GM21786 (cell line): ENCODE data around the gene LGALS9C.
"Not testable (repeated sequence)": the region's sequence is repeated elsewhere in the genome, so short reads cannot be mapped to it uniquely, and the experiment has no call there.

Experiments used
- ATAC-seq: cut with Tn5 transposase; IDR thresholded peaks from one replicate; pipeline ENCODE4 v1.9.1; 2021; ENCODE audit not compliant: unreplicated experiment

The LGALS9C gene

DNA sequence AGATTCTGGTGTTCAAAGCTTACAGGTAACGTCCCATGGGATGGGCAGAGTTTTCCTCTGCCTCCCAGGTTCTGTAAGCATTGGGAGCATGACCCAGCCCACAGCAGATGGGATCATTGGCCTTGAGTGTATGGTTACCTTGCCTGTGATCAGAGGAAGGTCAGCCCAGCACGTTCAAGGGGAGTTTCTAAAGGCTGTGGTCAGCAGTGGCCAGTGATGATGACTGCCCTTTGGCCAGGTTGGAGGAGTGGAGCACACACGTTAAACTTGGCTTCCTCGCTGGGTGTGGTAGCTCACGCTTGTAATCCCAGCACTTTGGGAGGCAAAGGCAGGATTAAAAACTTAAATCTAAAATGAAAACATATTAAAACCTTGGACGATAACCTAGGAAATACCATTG lies 51.8 kb downstream of the LGALS9C start:
- not testable (repeated sequence) for ATAC-seq

- ATAC-seq: not testable (repeated sequence)
Measured at GRCh38 chr17:18528899-18529500, 52.4 kb downstream of the LGALS9C start.

DNA sequence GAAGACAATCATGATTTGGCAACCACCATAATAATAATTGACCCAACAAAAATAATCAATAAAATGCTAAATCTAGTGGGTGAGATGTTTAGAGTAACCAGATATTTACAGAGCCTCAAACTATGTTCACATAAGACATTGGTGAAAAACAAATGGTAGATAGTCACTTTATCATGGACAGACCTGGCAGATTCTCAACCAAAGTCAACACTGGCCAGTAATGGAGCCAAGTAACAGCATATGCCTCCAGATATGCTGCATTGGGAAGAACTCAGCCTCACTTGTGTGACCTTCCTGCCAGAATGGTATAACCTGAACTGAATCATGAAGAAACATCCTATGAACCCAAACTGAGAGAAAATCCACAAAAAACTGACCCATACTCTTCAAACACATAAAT lies 53.8 kb downstream of the LGALS9C start:
- ATAC-seq: not testable (repeated sequence)

DNA sequence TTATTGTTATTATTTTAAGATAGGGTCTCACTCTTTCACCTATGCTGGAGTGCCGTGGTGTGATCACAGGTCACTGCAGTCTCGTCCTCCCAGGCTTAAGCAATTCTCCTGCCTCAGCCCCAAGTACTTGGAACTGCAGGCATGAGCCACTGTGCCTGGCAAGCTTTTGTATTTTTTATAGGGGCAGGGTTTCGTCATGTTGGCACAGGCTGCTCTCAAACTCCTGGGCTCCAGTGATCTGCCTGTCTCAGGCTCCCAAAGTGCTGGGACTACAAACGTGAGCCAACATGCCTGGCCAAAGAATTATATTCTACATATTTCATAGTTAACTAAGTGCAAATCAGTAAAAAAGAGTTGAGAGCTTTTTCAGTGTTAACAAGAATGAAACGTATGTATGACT lies 65.6 kb downstream of the LGALS9C start:
- not testable (repeated sequence) for ATAC-seq

- ATAC-seq: not testable (repeated sequence)
Measured at GRCh38 chr17:18542907-18543306, 66.3 kb downstream of the LGALS9C start.
